GM18873 (cell line): Measurements from ENCODE around the gene PHF14.
A peak's percentile ranks its signal among the peaks of the same experiment; 100 is the strongest.

Experiments
- ATAC-seq: cut with Tn5 transposase; IDR thresholded peaks from one replicate; pipeline ENCODE4 v1.9.1; 2021; ENCODE audit warnings: mild to moderate bottlenecking, moderate library complexity, moderate number of reproducible peaks; ENCODE audit not compliant: unreplicated experiment, low FRiP score

Gene PHF14

GRCh38 chr7:11195502-11195901 is 221.8 kb downstream of the PHF14 start:
- ATAC-seq, result no peak

- ATAC-seq, result no peak
These were observed 222.5 kb downstream of the PHF14 start for GRCh38 chr7:11196143-11196542.

- ATAC-seq, result no peak
These were observed 229.6 kb downstream of the PHF14 start for GRCh38 chr7:11203224-11203623.

GRCh38 chr7:11203683-11204082 is 230.0 kb downstream of the PHF14 start:
- ATAC-seq, result no peak

- no peak for ATAC-seq
These were observed 232.7 kb downstream of the PHF14 start for GRCh38 chr7:11206177-11206899.

GRCh38 chr7:11207565-11207964 is 233.9 kb downstream of the PHF14 start:
- ATAC-seq, result no peak

GRCh38 chr7:11208883-11209465 is 235.3 kb downstream of the PHF14 start:
- no peak for ATAC-seq

GRCh38 chr7:11210374-11210773 is 236.7 kb downstream of the PHF14 start:
- ATAC-seq, result no peak

GRCh38 chr7:11212080-11212711 is 238.5 kb downstream of the PHF14 start:
- peak; percentile 78 for ATAC-seq

- ATAC-seq, result no peak
These were observed 239.1 kb downstream of the PHF14 start for GRCh38 chr7:11212816-11213215.

- ATAC-seq, result no peak
These were observed 239.6 kb downstream of the PHF14 start for GRCh38 chr7:11213266-11213665.

GRCh38 chr7:11216276-11216675 is 242.6 kb downstream of the PHF14 start:
- no peak for ATAC-seq

- no peak for ATAC-seq
These were observed 244.3 kb downstream of the PHF14 start for GRCh38 chr7:11217848-11218565.
